ENCODE results near the gene RNF207.

DNA sequence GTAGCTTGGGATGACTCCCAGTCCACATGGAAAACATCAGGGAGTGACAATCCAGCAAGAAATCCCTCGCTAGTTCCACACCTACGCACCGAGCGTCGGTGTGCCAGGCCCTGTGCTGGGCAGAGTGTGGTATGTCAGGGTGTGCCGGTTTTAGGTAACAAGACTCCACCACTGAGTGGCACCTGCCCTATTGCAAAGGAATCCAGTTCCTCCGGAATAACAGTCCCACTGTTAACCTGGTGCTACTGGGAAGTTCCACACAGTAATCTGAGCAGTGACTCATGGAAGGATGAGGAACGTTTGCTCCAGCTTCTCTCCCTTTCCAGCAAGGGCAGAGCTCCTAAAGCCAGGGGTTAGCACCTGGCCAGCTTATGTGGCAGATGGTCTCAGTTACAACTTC is 14.3 kb downstream of the RNF207 start:
- TF ChIP-seq, protein P1, sequence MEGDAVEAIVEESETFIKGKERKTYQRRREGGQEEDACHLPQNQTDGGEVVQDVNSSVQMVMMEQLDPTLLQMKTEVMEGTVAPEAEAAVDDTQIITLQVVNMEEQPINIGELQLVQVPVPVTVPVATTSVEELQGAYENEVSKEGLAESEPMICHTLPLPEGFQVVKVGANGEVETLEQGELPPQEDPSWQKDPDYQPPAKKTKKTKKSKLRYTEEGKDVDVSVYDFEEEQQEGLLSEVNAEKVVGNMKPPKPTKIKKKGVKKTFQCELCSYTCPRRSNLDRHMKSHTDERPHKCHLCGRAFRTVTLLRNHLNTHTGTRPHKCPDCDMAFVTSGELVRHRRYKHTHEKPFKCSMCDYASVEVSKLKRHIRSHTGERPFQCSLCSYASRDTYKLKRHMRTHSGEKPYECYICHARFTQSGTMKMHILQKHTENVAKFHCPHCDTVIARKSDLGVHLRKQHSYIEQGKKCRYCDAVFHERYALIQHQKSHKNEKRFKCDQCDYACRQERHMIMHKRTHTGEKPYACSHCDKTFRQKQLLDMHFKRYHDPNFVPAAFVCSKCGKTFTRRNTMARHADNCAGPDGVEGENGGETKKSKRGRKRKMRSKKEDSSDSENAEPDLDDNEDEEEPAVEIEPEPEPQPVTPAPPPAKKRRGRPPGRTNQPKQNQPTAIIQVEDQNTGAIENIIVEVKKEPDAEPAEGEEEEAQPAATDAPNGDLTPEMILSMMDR (IDR thresholded peaks at IDR 0.05) = no peak
- TF ChIP-seq POLR2A (IDR thresholded peaks at IDR 0.05) = no peak
